ENCODE measurements around the gene PAX7.

DNA sequence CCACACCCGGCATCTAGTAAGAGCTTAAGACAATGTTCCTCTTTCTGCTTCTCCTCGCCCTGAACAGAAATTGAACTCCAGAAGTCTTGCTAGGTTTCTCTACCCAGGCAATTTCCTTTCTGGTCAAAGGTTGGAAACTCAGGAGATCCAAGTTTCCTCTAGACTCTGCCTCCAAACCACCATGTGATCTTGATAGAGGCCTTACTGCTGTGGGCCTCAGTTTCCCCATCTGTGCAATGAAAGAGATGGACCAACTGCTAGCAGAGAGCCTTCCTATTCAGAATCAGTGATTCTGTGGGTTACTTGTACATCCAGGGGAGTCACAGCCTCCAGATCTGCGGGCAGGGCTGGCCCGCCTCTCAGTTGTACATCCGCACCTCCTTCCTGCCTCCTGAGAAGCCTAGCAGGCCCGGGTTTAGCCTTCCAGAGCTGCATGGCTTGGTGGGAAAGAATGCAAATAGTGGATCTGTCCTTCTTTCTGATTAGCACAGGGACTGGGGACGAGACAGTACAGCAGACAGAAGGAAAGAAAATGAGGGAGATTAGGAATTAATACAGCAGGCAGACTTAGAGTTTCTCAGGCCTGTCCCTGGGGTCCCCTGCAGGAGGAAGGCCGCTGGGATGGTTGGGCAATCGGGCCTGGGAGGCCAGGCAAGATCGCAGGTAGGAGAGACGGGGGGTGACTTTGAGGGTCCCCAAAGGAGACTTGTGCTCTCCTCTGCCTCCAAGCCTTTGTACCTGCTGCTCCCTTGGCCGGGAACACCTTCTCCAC, 83.9 kb downstream of the PAX7 start:
- TF ChIP-seq TOX (CRISPR knock-in tag; IDR thresholded peaks at IDR 0.05; ENCODE audit: borderline replicate concordance) (no peak), RARB (CRISPR knock-in tag; IDR thresholded peaks at IDR 0.05) (no peak), ZFP3 (CRISPR knock-in tag; IDR thresholded peaks at IDR 0.05) (no peak), SNAI2 (CRISPR knock-in tag; IDR thresholded peaks at IDR 0.05) (no peak), BACH2 (CRISPR knock-in tag; IDR thresholded peaks at IDR 0.05; ENCODE audit: borderline replicate concordance) (no peak), ISL1 (CRISPR knock-in tag; IDR thresholded peaks at IDR 0.05) (no peak), ZFP30 (CRISPR knock-in tag; IDR thresholded peaks at IDR 0.05) (no peak), ARNTL (CRISPR knock-in tag; IDR thresholded peaks at IDR 0.05; ENCODE audit: borderline replicate concordance, low read depth) (no peak), ZNF565 (CRISPR knock-in tag; conservative IDR thresholded peaks at IDR 0.05; ENCODE audit: low read depth) (no peak)
- TF ChIP-seq, protein P1, sequence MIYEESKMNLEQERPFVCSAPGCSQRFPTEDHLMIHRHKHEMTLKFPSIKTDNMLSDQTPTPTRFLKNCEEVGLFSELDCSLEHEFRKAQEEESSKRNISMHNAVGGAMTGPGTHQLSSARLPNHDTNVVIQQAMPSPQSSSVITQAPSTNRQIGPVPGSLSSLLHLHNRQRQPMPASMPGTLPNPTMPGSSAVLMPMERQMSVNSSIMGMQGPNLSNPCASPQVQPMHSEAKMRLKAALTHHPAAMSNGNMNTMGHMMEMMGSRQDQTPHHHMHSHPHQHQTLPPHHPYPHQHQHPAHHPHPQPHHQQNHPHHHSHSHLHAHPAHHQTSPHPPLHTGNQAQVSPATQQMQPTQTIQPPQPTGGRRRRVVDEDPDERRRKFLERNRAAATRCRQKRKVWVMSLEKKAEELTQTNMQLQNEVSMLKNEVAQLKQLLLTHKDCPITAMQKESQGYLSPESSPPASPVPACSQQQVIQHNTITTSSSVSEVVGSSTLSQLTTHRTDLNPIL (CRISPR knock-in tag; IDR thresholded peaks at IDR 0.05; ENCODE audit: low read depth): no peak
- TF ChIP-seq, protein P2, sequence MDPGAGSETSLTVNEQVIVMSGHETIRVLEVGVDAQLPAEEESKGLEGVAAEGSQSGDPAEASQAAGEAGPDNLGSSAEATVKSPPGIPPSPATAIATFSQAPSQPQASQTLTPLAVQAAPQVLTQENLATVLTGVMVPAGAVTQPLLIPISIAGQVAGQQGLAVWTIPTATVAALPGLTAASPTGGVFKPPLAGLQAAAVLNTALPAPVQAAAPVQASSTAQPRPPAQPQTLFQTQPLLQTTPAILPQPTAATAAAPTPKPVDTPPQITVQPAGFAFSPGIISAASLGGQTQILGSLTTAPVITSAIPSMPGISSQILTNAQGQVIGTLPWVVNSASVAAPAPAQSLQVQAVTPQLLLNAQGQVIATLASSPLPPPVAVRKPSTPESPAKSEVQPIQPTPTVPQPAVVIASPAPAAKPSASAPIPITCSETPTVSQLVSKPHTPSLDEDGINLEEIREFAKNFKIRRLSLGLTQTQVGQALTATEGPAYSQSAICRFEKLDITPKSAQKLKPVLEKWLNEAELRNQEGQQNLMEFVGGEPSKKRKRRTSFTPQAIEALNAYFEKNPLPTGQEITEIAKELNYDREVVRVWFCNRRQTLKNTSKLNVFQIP (CRISPR knock-in tag; IDR thresholded peaks at IDR 0.05; ENCODE audit: borderline replicate concordance, low read depth): no peak
- TF ChIP-seq, protein P3, sequence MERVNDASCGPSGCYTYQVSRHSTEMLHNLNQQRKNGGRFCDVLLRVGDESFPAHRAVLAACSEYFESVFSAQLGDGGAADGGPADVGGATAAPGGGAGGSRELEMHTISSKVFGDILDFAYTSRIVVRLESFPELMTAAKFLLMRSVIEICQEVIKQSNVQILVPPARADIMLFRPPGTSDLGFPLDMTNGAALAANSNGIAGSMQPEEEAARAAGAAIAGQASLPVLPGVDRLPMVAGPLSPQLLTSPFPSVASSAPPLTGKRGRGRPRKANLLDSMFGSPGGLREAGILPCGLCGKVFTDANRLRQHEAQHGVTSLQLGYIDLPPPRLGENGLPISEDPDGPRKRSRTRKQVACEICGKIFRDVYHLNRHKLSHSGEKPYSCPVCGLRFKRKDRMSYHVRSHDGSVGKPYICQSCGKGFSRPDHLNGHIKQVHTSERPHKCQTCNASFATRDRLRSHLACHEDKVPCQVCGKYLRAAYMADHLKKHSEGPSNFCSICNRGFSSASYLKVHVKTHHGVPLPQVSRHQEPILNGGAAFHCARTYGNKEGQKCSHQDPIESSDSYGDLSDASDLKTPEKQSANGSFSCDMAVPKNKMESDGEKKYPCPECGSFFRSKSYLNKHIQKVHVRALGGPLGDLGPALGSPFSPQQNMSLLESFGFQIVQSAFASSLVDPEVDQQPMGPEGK (CRISPR knock-in tag; IDR thresholded peaks at IDR 0.05; ENCODE audit: borderline replicate concordance): no peak
